ENCODE results near the gene L3MBTL1. TPM values are rescaled to one million over a fixed set of nuclear protein-coding genes. Genes with fewer than 3 reads are reported as not detected.

The L3MBTL1 gene
- polyA plus RNA-seq, 3 donors: 0.31 to 9.0 (median 0.36) TPM

DNA sequence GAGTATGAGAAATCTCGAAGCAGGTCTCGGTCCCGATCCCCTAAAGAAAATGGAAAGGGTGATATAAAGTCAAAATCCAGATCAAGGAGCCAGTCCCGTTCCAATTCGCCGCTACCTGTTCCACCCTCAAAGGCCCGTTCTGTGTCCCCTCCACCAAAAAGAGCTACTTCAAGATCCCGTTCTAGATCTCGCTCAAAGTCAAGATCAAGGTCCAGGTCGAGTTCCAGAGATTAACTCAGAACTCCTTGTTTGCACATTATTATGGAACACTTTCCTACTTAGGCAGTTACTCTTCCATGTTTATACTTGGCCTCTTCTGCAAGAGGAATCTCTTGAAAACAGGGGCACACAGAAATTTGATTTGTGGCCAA, 46.7 kb upstream of the L3MBTL1 start:
- Histone ChIP-seq H3K9ac (ENCODE audit: insufficient read depth, low read length, poor library complexity, severe bottlenecking) (no peak overlapping the region), H3K36me3 (replicated peaks in 1 of 2; ENCODE audit: control insufficient read depth in 1 of 2, insufficient read depth in 2 of 2, low read length in 2 of 2) (peaks cover 67 to 69% of the 10 kb centered on the region in 2 donors), H3K4me2 (replicated peaks; ENCODE audit: extremely low read depth, low read length, poor library complexity, severe bottlenecking) (no peak overlapping the region), H3K4me1 (ENCODE audit: control insufficient read depth in 1 of 2, insufficient read depth in 2 of 2, low read length in 2 of 2) (peaks cover 13 to 19% of the 10 kb centered on the region in 2 donors), H3K9me3 (replicated peaks in 1 of 2; ENCODE audit: control insufficient read depth in 1 of 2, insufficient read depth in 1 of 2, low read length in 2 of 2) (no peaks in the 10 kb centered on the region), H2AFZ (ENCODE audit: insufficient read depth, low read depth, low read length, poor library complexity, severe bottlenecking) (no peak overlapping the region), H3K27me3 (ENCODE audit: control insufficient read depth in 2 of 2, insufficient read depth in 2 of 2, low read length in 2 of 2) (no peaks in the 10 kb centered on the region), H3K4me3 (replicated peaks in 1 of 3; ENCODE audit: low read depth in 2 of 3, low read length in 3 of 3) (no peak overlapping the region), H3K27ac (ENCODE audit: low read depth in 1 of 2, low read length in 2 of 2) (no peak overlapping the region), H3K79me2 (ENCODE audit: insufficient read depth, low read length) (peaks cover 64% of the 10 kb centered on the region), H4K20me1 (ENCODE audit: insufficient read depth, low read length) (peaks cover 74% of the 10 kb centered on the region)
- Mint-ChIP-seq H3K4me1 (peaks cover 22% of the 10 kb centered on the region), H3K27ac (peak overlapping the region in 2 of 7 donors; percentile 28 to 76), H3K4me3 (no peak overlapping the region), H3K36me3 (peaks cover 63 to 70% of the 10 kb centered on the region in 2 donors), H3K27me3 (ENCODE audit: low read depth in 3 of 3) (peaks cover 1 to 5% (median 2%) of the 10 kb centered on the region in 3 donors), H3K9me3 (no peaks in the 10 kb centered on the region)
- TF ChIP-seq, protein P1, sequence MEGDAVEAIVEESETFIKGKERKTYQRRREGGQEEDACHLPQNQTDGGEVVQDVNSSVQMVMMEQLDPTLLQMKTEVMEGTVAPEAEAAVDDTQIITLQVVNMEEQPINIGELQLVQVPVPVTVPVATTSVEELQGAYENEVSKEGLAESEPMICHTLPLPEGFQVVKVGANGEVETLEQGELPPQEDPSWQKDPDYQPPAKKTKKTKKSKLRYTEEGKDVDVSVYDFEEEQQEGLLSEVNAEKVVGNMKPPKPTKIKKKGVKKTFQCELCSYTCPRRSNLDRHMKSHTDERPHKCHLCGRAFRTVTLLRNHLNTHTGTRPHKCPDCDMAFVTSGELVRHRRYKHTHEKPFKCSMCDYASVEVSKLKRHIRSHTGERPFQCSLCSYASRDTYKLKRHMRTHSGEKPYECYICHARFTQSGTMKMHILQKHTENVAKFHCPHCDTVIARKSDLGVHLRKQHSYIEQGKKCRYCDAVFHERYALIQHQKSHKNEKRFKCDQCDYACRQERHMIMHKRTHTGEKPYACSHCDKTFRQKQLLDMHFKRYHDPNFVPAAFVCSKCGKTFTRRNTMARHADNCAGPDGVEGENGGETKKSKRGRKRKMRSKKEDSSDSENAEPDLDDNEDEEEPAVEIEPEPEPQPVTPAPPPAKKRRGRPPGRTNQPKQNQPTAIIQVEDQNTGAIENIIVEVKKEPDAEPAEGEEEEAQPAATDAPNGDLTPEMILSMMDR (IDR thresholded peaks at IDR 0.05): no peak
- intact Hi-C loops (cut with micrococcal nuclease): loop anchor here in 1 of 2 donors (10.0 kb wide), 1 partner anchor 844 kb away; no protein-coding TSS in a partner anchor
- WGBS (ENCODE audit: insufficient coverage): 96% methylated on average over 6 of the region's 10 CpGs
- DNase-seq: no peak

DNA sequence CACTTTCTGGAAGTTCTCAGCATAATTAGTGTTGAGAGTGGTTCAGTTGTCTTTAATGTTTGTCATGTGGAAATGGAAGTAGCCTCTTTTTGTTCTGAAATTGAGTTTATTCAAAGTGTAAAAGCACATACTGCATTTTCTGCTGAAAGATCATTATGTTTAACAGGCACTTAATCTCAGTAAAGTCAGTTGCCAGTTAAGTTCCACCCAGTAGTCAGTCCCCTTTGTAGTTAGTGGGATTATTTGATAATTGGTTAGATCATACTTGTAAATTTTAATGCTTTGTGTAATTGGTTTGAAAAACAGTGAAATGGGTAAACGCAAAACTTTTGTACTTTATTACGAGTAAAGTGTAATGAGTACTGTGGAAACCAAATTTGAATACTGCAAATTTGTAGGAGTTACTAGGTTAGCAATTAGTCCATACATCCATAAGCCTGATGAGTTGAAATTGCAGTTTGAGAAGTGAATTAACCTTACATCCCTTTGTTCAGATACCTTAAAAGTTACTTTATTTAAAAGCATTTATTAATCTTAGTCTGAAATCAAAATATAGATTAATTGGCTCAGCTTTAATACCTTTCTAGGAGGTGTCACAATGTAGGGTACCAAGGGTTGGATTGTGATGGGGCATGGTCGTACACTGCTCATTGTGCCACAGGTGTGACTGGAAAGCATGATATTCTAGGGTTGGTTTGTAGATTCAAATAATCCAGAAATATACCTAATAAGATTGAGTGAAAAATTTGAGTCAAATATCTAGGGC, 45.4 kb upstream of the L3MBTL1 start:
- Histone ChIP-seq H3K4me2 (replicated peaks; ENCODE audit: extremely low read depth, low read length, poor library complexity, severe bottlenecking) (no peak overlapping the region), H3K9me3 (replicated peaks in 1 of 2; ENCODE audit: control insufficient read depth in 1 of 2, insufficient read depth in 1 of 2, low read length in 2 of 2) (no peaks in the 10 kb centered on the region), H4K20me1 (ENCODE audit: insufficient read depth, low read length) (peaks cover 86% of the 10 kb centered on the region), H3K36me3 (replicated peaks in 1 of 2; ENCODE audit: control insufficient read depth in 1 of 2, insufficient read depth in 2 of 2, low read length in 2 of 2) (peaks cover 75 to 82% of the 10 kb centered on the region in 2 donors), H3K4me1 (ENCODE audit: control insufficient read depth in 1 of 2, insufficient read depth in 2 of 2, low read length in 2 of 2) (peaks cover 6 to 12% of the 10 kb centered on the region in 2 donors), H3K27ac (ENCODE audit: low read depth in 1 of 2, low read length in 2 of 2) (no peak overlapping the region), H3K27me3 (ENCODE audit: control insufficient read depth in 2 of 2, insufficient read depth in 2 of 2, low read length in 2 of 2) (no peaks in the 10 kb centered on the region), H2AFZ (ENCODE audit: insufficient read depth, low read depth, low read length, poor library complexity, severe bottlenecking) (no peak overlapping the region), H3K79me2 (ENCODE audit: insufficient read depth, low read length) (peaks cover 69% of the 10 kb centered on the region), H3K4me3 (replicated peaks in 1 of 3; ENCODE audit: low read depth in 2 of 3, low read length in 3 of 3) (no peak overlapping the region), H3K9ac (ENCODE audit: insufficient read depth, low read length, poor library complexity, severe bottlenecking) (no peak overlapping the region)
- Mint-ChIP-seq H3K27me3 (ENCODE audit: low read depth in 3 of 3) (peaks cover 0 to 1% (median 0%) of the 10 kb centered on the region in 3 donors), H3K4me3 (no peak overlapping the region), H3K36me3 (peaks cover 74 to 82% of the 10 kb centered on the region in 2 donors), H3K27ac (peak overlapping the region in 1 of 7 donors; percentile 67), H3K9me3 (no peaks in the 10 kb centered on the region), H3K4me1 (peaks cover 15% of the 10 kb centered on the region)
- WGBS (ENCODE audit: insufficient coverage): no CpG with 5 or more reads among the region's 3 CpGs
- TF ChIP-seq, protein P1 (IDR thresholded peaks at IDR 0.05): no peak
- intact Hi-C loops (cut with micrococcal nuclease): loop anchor here in 1 of 2 donors (10.0 kb wide), 1 partner anchor 843 kb away; no protein-coding TSS in a partner anchor
- no peak for DNase-seq
